ENCODE data around the gene TMEM234. TPM values are rescaled to one million over a fixed set of nuclear protein-coding genes. Genes with fewer than 3 reads are reported as not detected.
A peak's percentile ranks its signal among the peaks of the same experiment; 100 is the strongest.

Gene TMEM234
- polyA plus RNA-seq, 2 of the 4 experiments (the other 2 are of a cell fraction) = 8.4 to 12.1 TPM

DNA sequence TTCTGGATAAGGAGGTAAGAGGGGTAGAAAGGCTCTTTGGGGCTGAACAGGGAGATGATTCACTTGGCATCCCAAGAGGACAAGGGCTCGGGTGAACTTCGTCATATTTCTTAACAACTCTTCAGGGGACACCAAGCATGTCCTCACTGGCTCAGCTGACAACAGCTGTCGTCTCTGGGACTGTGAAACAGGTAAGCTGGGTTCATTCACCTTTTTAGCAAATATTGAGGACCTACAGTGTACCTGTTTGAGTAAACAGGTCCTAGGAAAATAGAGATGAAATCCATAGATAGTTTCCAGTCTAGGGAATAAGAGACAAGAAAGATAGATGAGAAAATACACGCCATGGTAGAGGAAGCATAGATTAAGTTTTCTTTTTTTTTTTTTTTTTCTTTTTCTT lies 2.1 kb upstream of the TMEM234 start (continued):
- TF ChIP-seq, protein P1, sequence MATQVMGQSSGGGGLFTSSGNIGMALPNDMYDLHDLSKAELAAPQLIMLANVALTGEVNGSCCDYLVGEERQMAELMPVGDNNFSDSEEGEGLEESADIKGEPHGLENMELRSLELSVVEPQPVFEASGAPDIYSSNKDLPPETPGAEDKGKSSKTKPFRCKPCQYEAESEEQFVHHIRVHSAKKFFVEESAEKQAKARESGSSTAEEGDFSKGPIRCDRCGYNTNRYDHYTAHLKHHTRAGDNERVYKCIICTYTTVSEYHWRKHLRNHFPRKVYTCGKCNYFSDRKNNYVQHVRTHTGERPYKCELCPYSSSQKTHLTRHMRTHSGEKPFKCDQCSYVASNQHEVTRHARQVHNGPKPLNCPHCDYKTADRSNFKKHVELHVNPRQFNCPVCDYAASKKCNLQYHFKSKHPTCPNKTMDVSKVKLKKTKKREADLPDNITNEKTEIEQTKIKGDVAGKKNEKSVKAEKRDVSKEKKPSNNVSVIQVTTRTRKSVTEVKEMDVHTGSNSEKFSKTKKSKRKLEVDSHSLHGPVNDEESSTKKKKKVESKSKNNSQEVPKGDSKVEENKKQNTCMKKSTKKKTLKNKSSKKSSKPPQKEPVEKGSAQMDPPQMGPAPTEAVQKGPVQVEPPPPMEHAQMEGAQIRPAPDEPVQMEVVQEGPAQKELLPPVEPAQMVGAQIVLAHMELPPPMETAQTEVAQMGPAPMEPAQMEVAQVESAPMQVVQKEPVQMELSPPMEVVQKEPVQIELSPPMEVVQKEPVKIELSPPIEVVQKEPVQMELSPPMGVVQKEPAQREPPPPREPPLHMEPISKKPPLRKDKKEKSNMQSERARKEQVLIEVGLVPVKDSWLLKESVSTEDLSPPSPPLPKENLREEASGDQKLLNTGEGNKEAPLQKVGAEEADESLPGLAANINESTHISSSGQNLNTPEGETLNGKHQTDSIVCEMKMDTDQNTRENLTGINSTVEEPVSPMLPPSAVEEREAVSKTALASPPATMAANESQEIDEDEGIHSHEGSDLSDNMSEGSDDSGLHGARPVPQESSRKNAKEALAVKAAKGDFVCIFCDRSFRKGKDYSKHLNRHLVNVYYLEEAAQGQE (IDR thresholded peaks at IDR 0.05) = no peak
- TF ChIP-seq CBX8 (IDR thresholded peaks at IDR 0.05) = no peak
- TF ChIP-seq FOSL2 (IDR thresholded peaks at IDR 0.05) = no peak
- no peak for TF ChIP-seq FOSL2 (CRISPR knock-in tag; IDR thresholded peaks at IDR 0.05)
- no peak for TF ChIP-seq MYC (IDR thresholded peaks at IDR 0.05; ENCODE audit: borderline replicate concordance, low read length)
- TF ChIP-seq FOSB (CRISPR knock-in tag; IDR thresholded peaks at IDR 0.05) = no peak
- TF ChIP-seq RCOR1 (IDR thresholded peaks at IDR 0.05; ENCODE audit: low read depth, low read length) = no peak
- TF ChIP-seq, protein P2, sequence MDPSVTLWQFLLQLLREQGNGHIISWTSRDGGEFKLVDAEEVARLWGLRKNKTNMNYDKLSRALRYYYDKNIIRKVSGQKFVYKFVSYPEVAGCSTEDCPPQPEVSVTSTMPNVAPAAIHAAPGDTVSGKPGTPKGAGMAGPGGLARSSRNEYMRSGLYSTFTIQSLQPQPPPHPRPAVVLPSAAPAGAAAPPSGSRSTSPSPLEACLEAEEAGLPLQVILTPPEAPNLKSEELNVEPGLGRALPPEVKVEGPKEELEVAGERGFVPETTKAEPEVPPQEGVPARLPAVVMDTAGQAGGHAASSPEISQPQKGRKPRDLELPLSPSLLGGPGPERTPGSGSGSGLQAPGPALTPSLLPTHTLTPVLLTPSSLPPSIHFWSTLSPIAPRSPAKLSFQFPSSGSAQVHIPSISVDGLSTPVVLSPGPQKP (IDR thresholded peaks at IDR 0.05; ENCODE audit: low read depth, low read length) = no peak
- TF ChIP-seq, protein P3, sequence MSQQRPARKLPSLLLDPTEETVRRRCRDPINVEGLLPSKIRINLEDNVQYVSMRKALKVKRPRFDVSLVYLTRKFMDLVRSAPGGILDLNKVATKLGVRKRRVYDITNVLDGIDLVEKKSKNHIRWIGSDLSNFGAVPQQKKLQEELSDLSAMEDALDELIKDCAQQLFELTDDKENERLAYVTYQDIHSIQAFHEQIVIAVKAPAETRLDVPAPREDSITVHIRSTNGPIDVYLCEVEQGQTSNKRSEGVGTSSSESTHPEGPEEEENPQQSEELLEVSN (IDR thresholded peaks at IDR 0.05; ENCODE audit: borderline replicate concordance, low read depth) = no peak

DNA sequence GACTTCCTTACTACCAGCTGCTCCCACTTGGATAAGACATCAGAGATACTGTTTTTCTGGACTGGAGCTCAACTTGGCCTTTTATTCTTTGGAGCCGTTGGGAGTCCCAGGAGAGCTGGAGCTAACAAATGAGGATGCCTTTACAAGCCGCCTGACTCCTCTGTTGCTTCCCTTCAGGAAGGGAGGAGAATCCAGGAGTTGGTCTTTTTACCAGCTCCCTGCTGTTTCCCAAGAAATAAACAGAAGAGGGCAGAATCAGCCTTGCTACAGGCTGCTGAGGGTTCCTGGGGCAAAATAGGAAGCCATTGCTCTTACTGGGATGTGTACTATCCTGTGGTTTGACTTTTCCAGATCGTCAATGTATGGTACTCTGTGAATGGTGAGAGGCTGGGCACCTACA lies 1.5 kb upstream of the TMEM234 start:
- H3K4me2 ChIP-seq = peak overlapping the region; percentile 75
- CTCF ChIA-PET = interaction anchor here (1.2 to 5.3 kb wide), 3 partner anchors 8 to 93 kb away, joined by 3 to 30 read pairs (median 7); partner anchors contain the start of gene FAM167B
- TF ChIP-seq EP300 (IDR thresholded peaks at IDR 0.05) = no peak
- TF ChIP-seq NPAS2 (CRISPR knock-in tag; IDR thresholded peaks at IDR 0.05; ENCODE audit: borderline replicate concordance) = no peak
- TF ChIP-seq POLR2A (IDR thresholded peaks at IDR 0.05; ENCODE audit: low read length) = no peak
- TF ChIP-seq EHMT2 (IDR thresholded peaks at IDR 0.05; ENCODE audit: low read depth) = no peak
- ATAC-seq = no peak
- H3K4me3 ChIP-seq = peak overlapping the region; percentile 86
- no peaks in the 10 kb centered on the region for H3K9me3 ChIP-seq
- FAIRE-seq = no peak
- DNase-seq (ENCODE audit: low read depth in 1 of 2, low spot score in 1 of 2) = no peak
- WGBS (ENCODE audit: missing lambda C conversion rate) = 90% methylated on average over 3 of the region's 3 CpGs
- POLR2A ChIA-PET = interaction anchor here (0.9 kb wide), 1 partner anchor 17 kb away, joined by 3 read pairs; no protein-coding TSS in a partner anchor
- H3K4me1 ChIP-seq = peaks cover 18% of the 10 kb centered on the region
- peak overlapping the region; percentile 27 to 97; a peak in 3 of 6 replicates for H3K27ac ChIP-seq

DNA sequence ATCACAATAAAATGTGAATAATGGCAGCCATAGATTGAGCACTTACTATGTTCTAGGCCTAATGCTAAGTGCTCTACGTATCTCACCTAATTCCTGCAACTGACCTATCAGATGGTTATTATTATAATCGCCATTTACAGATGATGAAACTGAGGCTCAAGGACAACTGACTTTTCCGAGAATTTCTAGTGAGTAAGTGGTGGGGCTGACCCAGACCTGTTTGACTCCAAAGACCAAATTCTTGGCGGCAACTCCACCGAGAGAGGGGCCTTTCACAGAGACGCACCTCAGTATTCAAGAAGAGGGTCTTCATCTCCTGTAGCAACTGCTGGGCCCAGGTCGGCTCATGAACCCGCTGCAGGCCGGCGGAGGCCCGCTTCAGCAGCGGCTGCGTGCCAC lies 573 bp downstream of the TMEM234 start:
- CTCF ChIA-PET = interaction anchor here (0.9 to 10.4 kb wide), 3 partner anchors 10 to 95 kb away, joined by 3 to 96 read pairs (median 20); partner anchors contain the start of genes FAM167B and LCK
- H3K4me2 ChIP-seq = peak overlapping the region; percentile 94
- H3K4me3 ChIP-seq = peak overlapping the region; percentile 86
- no peaks in the 10 kb centered on the region for H3K9me3 ChIP-seq
- DNase-seq (ENCODE audit: low read depth in 1 of 2, low spot score in 1 of 2) = no peak
- H3K4me1 ChIP-seq = peaks cover 18% of the 10 kb centered on the region
- H3K27ac ChIP-seq = peak overlapping the region; percentile 93 to 97
- peak in 1 of 2 experiments; percentile 54; a peak in 3 of 6 replicates for ATAC-seq
- WGBS (ENCODE audit: missing lambda C conversion rate) = 8% methylated on average over 5 of the region's 13 CpGs
- POLR2A ChIA-PET = interaction anchor here (1.5 kb wide), 1 partner anchor 27 kb away, joined by 3 read pairs; no protein-coding TSS in a partner anchor
- no peak for FAIRE-seq
- TF ChIP-seq NPAS2 (CRISPR knock-in tag; IDR thresholded peaks at IDR 0.05; ENCODE audit: borderline replicate concordance) (no peak), MYC (IDR thresholded peaks at IDR 0.05; ENCODE audit: borderline replicate concordance, low read length) (no peak), CHD2 (IDR thresholded peaks at IDR 0.05; ENCODE audit: low read length, partially characterized antibody) (no peak), ZFP36 (IDR thresholded peaks at IDR 0.05; ENCODE audit: borderline replicate concordance, partially characterized antibody) (no peak), CEBPB (IDR thresholded peaks at IDR 0.05) (no peak), EP300 (IDR thresholded peaks at IDR 0.05) (no peak), POLR2AphosphoS2 (conservative IDR thresholded peaks at IDR 0.05; ENCODE audit: low read length) (no peak), ZSCAN20 (CRISPR knock-in tag; IDR thresholded peaks at IDR 0.05) (no peak)
- TF ChIP-seq, protein P3 (IDR thresholded peaks at IDR 0.05; ENCODE audit: borderline replicate concordance, low read depth) = no peak
- TF ChIP-seq, protein P1 (IDR thresholded peaks at IDR 0.05) = no peak
- TF ChIP-seq, protein P4, sequence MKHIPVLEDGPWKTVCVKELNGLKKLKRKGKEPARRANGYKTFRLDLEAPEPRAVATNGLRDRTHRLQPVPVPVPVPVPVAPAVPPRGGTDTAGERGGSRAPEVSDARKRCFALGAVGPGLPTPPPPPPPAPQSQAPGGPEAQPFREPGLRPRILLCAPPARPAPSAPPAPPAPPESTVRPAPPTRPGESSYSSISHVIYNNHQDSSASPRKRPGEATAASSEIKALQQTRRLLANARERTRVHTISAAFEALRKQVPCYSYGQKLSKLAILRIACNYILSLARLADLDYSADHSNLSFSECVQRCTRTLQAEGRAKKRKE (CRISPR knock-in tag; IDR thresholded peaks at IDR 0.05; ENCODE audit: low read depth) = no peak
- TF ChIP-seq, protein P5, sequence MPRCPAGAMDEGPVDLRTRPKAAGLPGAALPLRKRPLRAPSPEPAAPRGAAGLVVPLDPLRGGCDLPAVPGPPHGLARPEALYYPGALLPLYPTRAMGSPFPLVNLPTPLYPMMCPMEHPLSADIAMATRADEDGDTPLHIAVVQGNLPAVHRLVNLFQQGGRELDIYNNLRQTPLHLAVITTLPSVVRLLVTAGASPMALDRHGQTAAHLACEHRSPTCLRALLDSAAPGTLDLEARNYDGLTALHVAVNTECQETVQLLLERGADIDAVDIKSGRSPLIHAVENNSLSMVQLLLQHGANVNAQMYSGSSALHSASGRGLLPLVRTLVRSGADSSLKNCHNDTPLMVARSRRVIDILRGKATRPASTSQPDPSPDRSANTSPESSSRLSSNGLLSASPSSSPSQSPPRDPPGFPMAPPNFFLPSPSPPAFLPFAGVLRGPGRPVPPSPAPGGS (IDR thresholded peaks at IDR 0.05) = no peak
- TF ChIP-seq, protein P6, sequence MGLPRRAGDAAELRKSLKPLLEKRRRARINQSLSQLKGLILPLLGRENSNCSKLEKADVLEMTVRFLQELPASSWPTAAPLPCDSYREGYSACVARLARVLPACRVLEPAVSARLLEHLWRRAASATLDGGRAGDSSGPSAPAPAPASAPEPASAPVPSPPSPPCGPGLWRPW (IDR thresholded peaks at IDR 0.05) = no peak

Data from A549 (cell line).